Vagina (tissue), 2 donors: ENCODE results near the gene SSMEM1.

ENCODE experiments used
- CTCF ChIP-seq, 3 experiments: fragments of 450-650 bp in 2 of 3; fragments of 200-600 bp in 1 of 3; sonication (generic) in 1 of 3; IDR thresholded peaks; one replicate each; pipeline ENCODE4 v1.5.1; 2017 to 2019; ENCODE audit warnings: antibody characterized with exemption in 3 of 3, mild to moderate bottlenecking in 2 of 3, moderate library complexity in 2 of 3
- POLR2A ChIP-seq, 2 donors: fragments of 450-650 bp; IDR thresholded peaks; one replicate each; pipeline ENCODE4 v1.6.1; 2017; ENCODE audit warnings: antibody characterized with exemption in 2 of 2, mild to moderate bottlenecking in 2 of 2, moderate library complexity in 2 of 2
- POLR2AphosphoS5 ChIP-seq, 2 donors: sonication (generic); formaldehyde crosslinking; IDR thresholded peaks; one replicate each; pipeline ENCODE4 v1.9.0; 2017; ENCODE audit warnings: antibody characterized with exemption in 2 of 2, mild to moderate bottlenecking in 2 of 2, low read depth in 1 of 2; ENCODE audit not compliant: insufficient read depth in 1 of 2

- no peak for TF ChIP-seq CTCF (IDR thresholded peaks at IDR 0.05)
- no peak for TF ChIP-seq POLR2A (IDR thresholded peaks at IDR 0.05)
- no peak for TF ChIP-seq POLR2AphosphoS5 (IDR thresholded peaks at IDR 0.05; ENCODE audit: insufficient read depth in 1 of 2, low read depth in 1 of 2)
These were observed 856 bp downstream of the SSMEM1 start for GRCh38 chr7:130208516-130208915.
